ENCODE measurements around the gene PHLDA3.

PHLDA3 gene

GRCh38 chr1:201450721-201451291 lies 18.2 kb downstream of the PHLDA3 start:
- in situ Hi-C loops (cut with HindIII; ENCODE audit: low sequenced_read_pairs): no loop called here
- no peak for TF ChIP-seq CTCF (IDR thresholded peaks at IDR 0.05; ENCODE audit: low read depth, low read length)
- peak; percentile 64 for DNase-seq (ENCODE audit: low read depth, low spot score)
- no peak overlapping the region for H3K4me3 ChIP-seq (ENCODE audit: low read depth, low read length)

GRCh38 chr1:201448990-201449389 lies 20.0 kb downstream of the PHLDA3 start:
- in situ Hi-C loops (cut with HindIII; ENCODE audit: low sequenced_read_pairs): no loop called here
- DNase-seq (ENCODE audit: low read depth, low spot score): no peak
- no peak for TF ChIP-seq CTCF (IDR thresholded peaks at IDR 0.05; ENCODE audit: low read depth, low read length)
- H3K4me3 ChIP-seq (ENCODE audit: low read depth, low read length): no peak overlapping the region

GRCh38 chr1:201447903-201448871 lies 20.8 kb downstream of the PHLDA3 start:
- TF ChIP-seq CTCF (IDR thresholded peaks at IDR 0.05; ENCODE audit: low read depth, low read length): peak; percentile 86
- peak; percentile 73 for DNase-seq (ENCODE audit: low read depth, low spot score)
- no peak overlapping the region for H3K4me3 ChIP-seq (ENCODE audit: low read depth, low read length)
- in situ Hi-C loops (cut with HindIII; ENCODE audit: low sequenced_read_pairs): no loop called here

- H3K4me3 ChIP-seq (ENCODE audit: low read depth, low read length): no peak overlapping the region
- no peak for DNase-seq (ENCODE audit: low read depth, low spot score)
- no peak for TF ChIP-seq CTCF (IDR thresholded peaks at IDR 0.05; ENCODE audit: low read depth, low read length)
- in situ Hi-C loops (cut with HindIII; ENCODE audit: low sequenced_read_pairs): no loop called here
Observed at GRCh38 chr1:201445310-201445709, 23.7 kb downstream of the PHLDA3 start.

GRCh38 chr1:201444792-201445191 lies 24.2 kb downstream of the PHLDA3 start:
- DNase-seq (ENCODE audit: low read depth, low spot score): no peak
- in situ Hi-C loops (cut with HindIII; ENCODE audit: low sequenced_read_pairs): no loop called here
- H3K4me3 ChIP-seq (ENCODE audit: low read depth, low read length): no peak overlapping the region
- no peak for TF ChIP-seq CTCF (IDR thresholded peaks at IDR 0.05; ENCODE audit: low read depth, low read length)

GRCh38 chr1:201443747-201444146 lies 25.2 kb downstream of the PHLDA3 start:
- in situ Hi-C loops (cut with HindIII; ENCODE audit: low sequenced_read_pairs): no loop called here
- TF ChIP-seq CTCF (IDR thresholded peaks at IDR 0.05; ENCODE audit: low read depth, low read length): no peak
- no peak overlapping the region for H3K4me3 ChIP-seq (ENCODE audit: low read depth, low read length)
- DNase-seq (ENCODE audit: low read depth, low spot score): no peak

Data from astrocyte of the spinal cord (primary cell).